ENCODE data around the gene RALGAPA1. TPM values are rescaled to one million over a fixed set of nuclear protein-coding genes. Genes with fewer than 3 reads are reported as not detected.
"Not testable (repeated sequence)": the region's sequence is repeated elsewhere in the genome, so short reads cannot be mapped to it uniquely, and the experiment has no call there.

RALGAPA1 gene
- polyA plus RNA-seq, 1 donor (not counting 4 experiments of a cell fraction or from before 2014, with no cell fraction given): 12.1 TPM

DNA sequence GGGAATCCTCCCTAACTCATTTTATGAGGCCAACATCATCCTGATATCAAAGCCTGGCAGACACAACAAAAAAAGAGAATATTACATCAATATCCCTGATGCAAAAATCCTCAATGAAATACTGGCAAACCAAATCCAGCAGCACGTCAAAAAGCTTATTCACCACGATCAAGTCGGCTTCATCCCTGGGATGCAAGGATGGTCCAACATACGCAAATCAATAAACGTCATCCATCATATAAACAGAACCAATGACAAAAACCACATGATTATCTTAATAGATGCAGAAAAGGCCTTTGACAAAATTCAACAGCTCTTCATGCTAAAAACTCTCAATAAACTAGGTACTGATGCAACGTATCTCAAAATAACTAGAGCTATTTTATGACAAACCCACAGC, 189.1 kb downstream of the RALGAPA1 start:
- H3K79me2 ChIP-seq (ENCODE audit: control insufficient read depth, insufficient read depth, low read length); H3K27me3 ChIP-seq (ENCODE audit: control insufficient read depth, extremely low read depth, insufficient read depth, low read length); H3K9ac ChIP-seq (ENCODE audit: control insufficient read depth, extremely low read depth, insufficient read depth, low read length); H3K4me2 ChIP-seq (ENCODE audit: control insufficient read depth, extremely low read depth, insufficient read depth, low read depth, low read length); dilution Hi-C loops (cut with MboI; ENCODE audit: extremely low pct_ligation_motif_present, low sequenced_read_pairs); DNase-seq (ENCODE audit: low read depth, low spot score); H3K36me3 ChIP-seq (ENCODE audit: control insufficient read depth in 2 of 2, extremely low read depth in 1 of 2, insufficient read depth in 2 of 2, low read length in 2 of 2); H2AFZ ChIP-seq (ENCODE audit: control insufficient read depth, low read length); H3K9me1 ChIP-seq (ENCODE audit: control insufficient read depth, extremely low read depth, insufficient read depth, low read length); H3K9me3 ChIP-seq (ENCODE audit: control insufficient read depth, low read depth, low read length); H3K4me3 ChIP-seq (ENCODE audit: control insufficient read depth in 2 of 3, extremely low read depth in 1 of 3, insufficient read depth in 2 of 3, low read depth in 1 of 3, low read length in 3 of 3); H4K20me1 ChIP-seq (ENCODE audit: control insufficient read depth, extremely low read depth, insufficient read depth, low read length); FAIRE-seq; H3K4me1 ChIP-seq (ENCODE audit: control insufficient read depth, extremely low read depth, insufficient read depth, low read length); H3K27ac ChIP-seq (ENCODE audit: control insufficient read depth, insufficient read depth, low read length): not testable (repeated sequence)

DNA sequence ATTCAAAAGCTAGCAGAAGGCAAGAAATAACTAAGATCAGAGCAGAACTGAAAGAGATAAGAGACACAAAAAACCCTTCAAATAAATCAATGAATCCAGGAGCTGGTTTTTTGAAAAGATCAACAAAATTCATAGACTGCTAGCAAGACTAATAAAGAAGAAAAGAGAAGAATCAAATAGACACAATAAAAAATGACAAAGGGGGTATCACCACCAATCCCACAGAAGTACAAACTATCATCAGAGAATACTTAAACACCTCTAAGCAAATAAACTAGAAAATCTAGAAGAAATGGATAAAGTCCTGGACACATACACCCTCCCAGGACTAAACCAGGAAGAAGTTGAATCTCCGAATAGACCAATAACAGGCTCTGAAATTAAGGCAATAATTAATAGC, 189.6 kb downstream of the RALGAPA1 start:
- FAIRE-seq; H2AFZ ChIP-seq (ENCODE audit: control insufficient read depth, low read length); H3K4me1 ChIP-seq (ENCODE audit: control insufficient read depth, extremely low read depth, insufficient read depth, low read length); H3K36me3 ChIP-seq (ENCODE audit: control insufficient read depth in 2 of 2, extremely low read depth in 1 of 2, insufficient read depth in 2 of 2, low read length in 2 of 2); H3K4me3 ChIP-seq (ENCODE audit: control insufficient read depth in 2 of 3, extremely low read depth in 1 of 3, insufficient read depth in 2 of 3, low read depth in 1 of 3, low read length in 3 of 3); H3K9me1 ChIP-seq (ENCODE audit: control insufficient read depth, extremely low read depth, insufficient read depth, low read length); H3K27ac ChIP-seq (ENCODE audit: control insufficient read depth, insufficient read depth, low read length); H3K27me3 ChIP-seq (ENCODE audit: control insufficient read depth, extremely low read depth, insufficient read depth, low read length); dilution Hi-C loops (cut with MboI; ENCODE audit: extremely low pct_ligation_motif_present, low sequenced_read_pairs); H3K79me2 ChIP-seq (ENCODE audit: control insufficient read depth, insufficient read depth, low read length); H4K20me1 ChIP-seq (ENCODE audit: control insufficient read depth, extremely low read depth, insufficient read depth, low read length); DNase-seq (ENCODE audit: low read depth, low spot score); H3K9ac ChIP-seq (ENCODE audit: control insufficient read depth, extremely low read depth, insufficient read depth, low read length); H3K9me3 ChIP-seq (ENCODE audit: control insufficient read depth, low read depth, low read length); H3K4me2 ChIP-seq (ENCODE audit: control insufficient read depth, extremely low read depth, insufficient read depth, low read depth, low read length): not testable (repeated sequence)

DNA sequence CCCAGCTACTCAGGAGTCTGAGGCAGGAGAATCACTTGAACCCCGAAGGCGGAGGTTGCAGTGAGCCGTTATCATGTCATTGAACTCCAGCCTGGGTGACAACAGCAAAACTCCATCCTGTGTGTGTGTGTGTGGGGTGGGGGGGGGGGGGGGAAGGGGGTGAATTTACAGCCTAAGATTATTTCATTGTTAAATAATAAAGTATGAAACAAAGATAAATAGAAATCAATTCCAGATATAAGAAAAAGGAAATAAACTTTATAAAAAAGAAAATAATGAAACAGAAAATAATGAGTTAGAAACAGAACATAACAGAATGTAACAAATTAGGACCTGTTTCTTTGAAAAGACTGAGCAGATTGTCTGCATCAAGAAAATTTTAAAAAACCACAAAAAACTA, 191.6 kb downstream of the RALGAPA1 start:
- Histone ChIP-seq H4K20me1 (ENCODE audit: control insufficient read depth, extremely low read depth, insufficient read depth, low read length) (no peaks in the 10 kb centered on the region), H3K4me3 (ENCODE audit: control insufficient read depth in 2 of 3, extremely low read depth in 1 of 3, insufficient read depth in 2 of 3, low read depth in 1 of 3, low read length in 3 of 3) (no peak overlapping the region), H3K9ac (ENCODE audit: control insufficient read depth, extremely low read depth, insufficient read depth, low read length) (no peak overlapping the region), H3K4me2 (ENCODE audit: control insufficient read depth, extremely low read depth, insufficient read depth, low read depth, low read length) (no peak overlapping the region), H3K27me3 (ENCODE audit: control insufficient read depth, extremely low read depth, insufficient read depth, low read length) (no peaks in the 10 kb centered on the region), H3K9me3 (ENCODE audit: control insufficient read depth, low read depth, low read length) (no peaks in the 10 kb centered on the region), H3K9me1 (ENCODE audit: control insufficient read depth, extremely low read depth, insufficient read depth, low read length) (no peaks in the 10 kb centered on the region), H3K79me2 (ENCODE audit: control insufficient read depth, insufficient read depth, low read length) (no peaks in the 10 kb centered on the region), H3K27ac (ENCODE audit: control insufficient read depth, insufficient read depth, low read length) (no peak overlapping the region), H3K36me3 (ENCODE audit: control insufficient read depth in 2 of 2, extremely low read depth in 1 of 2, insufficient read depth in 2 of 2, low read length in 2 of 2) (no peaks in the 10 kb centered on the region), H2AFZ (ENCODE audit: control insufficient read depth, low read length) (no peak overlapping the region), H3K4me1 (ENCODE audit: control insufficient read depth, extremely low read depth, insufficient read depth, low read length) (no peaks in the 10 kb centered on the region)
- FAIRE-seq: no peak
- no peak for DNase-seq (ENCODE audit: low read depth, low spot score)
- TF ChIP-seq, protein P1, sequence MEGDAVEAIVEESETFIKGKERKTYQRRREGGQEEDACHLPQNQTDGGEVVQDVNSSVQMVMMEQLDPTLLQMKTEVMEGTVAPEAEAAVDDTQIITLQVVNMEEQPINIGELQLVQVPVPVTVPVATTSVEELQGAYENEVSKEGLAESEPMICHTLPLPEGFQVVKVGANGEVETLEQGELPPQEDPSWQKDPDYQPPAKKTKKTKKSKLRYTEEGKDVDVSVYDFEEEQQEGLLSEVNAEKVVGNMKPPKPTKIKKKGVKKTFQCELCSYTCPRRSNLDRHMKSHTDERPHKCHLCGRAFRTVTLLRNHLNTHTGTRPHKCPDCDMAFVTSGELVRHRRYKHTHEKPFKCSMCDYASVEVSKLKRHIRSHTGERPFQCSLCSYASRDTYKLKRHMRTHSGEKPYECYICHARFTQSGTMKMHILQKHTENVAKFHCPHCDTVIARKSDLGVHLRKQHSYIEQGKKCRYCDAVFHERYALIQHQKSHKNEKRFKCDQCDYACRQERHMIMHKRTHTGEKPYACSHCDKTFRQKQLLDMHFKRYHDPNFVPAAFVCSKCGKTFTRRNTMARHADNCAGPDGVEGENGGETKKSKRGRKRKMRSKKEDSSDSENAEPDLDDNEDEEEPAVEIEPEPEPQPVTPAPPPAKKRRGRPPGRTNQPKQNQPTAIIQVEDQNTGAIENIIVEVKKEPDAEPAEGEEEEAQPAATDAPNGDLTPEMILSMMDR (optimal IDR thresholded peaks at IDR 0.05 in 1 of 3, IDR thresholded peaks at IDR 0.05 in 1 of 3, conservative IDR thresholded peaks at IDR 0.05 in 1 of 3; ENCODE audit: extremely low read depth in 1 of 3, insufficient read depth in 2 of 3, low read length in 3 of 3): no peak
- no peak for TF ChIP-seq EZH2 (IDR thresholded peaks at IDR 0.05; ENCODE audit: low read length)
- dilution Hi-C loops (cut with MboI; ENCODE audit: extremely low pct_ligation_motif_present, low sequenced_read_pairs): no loop called here
